Activated T-helper 1 cell treated with anti-CD3 and anti-CD28 coated beads, Interleukin-2, amount 50 U/mL, for 16 hours (primary cell): Measurements from ENCODE around the gene ZNF184.

ENCODE experiments used
- DNase-seq, 2 donors: peaks; one replicate each; pipeline ENCODE4 v3.0.0-alpha.2; 2020; ENCODE audit warnings: low read depth in 1 of 2, low spot score in 1 of 2

ZNF184 gene

DNA sequence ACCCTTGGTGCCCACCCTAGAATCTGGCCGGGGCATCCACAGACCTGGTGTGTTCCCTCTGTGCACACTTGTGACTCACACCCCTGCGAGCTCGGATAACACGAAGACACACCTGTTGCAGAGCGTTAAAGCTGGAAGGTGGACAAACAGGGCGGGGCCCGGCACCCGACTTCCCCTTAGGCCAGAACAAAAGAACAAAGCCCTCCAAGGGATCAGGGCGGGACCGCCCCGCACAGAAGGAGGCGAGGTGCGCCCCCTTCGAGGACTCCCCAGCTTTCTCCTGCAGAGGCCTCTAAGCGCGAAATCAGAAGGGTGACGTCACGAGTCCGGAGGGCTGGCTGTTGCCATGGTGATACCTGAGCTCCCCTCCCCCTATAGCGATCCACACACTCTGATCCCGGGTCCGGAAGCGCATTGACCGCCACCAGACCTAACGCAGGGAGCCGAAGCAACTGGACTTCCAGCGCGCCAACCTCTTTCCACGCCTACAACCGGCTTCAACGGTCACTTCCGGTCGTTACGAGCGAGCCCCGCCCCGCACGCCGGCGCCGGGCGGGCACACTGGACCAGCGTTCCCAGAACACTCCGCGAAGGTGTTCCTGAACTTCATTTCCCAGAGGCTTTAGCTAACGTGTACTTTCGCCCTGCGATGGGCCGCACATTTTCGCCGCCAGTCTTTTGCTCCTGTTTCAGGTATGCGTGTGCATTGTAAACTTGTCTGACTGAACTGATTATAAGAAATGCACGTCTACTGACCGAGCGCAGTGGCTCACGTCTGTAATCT, at the start of gene ZNF184:
ZNF184 (minus strand) TSS at position 489 of the 784 bp plus-strand sequence. CDS start 811 bp downstream, outside the sequence.
- peak; percentile 65 to 73 for DNase-seq

DNA sequence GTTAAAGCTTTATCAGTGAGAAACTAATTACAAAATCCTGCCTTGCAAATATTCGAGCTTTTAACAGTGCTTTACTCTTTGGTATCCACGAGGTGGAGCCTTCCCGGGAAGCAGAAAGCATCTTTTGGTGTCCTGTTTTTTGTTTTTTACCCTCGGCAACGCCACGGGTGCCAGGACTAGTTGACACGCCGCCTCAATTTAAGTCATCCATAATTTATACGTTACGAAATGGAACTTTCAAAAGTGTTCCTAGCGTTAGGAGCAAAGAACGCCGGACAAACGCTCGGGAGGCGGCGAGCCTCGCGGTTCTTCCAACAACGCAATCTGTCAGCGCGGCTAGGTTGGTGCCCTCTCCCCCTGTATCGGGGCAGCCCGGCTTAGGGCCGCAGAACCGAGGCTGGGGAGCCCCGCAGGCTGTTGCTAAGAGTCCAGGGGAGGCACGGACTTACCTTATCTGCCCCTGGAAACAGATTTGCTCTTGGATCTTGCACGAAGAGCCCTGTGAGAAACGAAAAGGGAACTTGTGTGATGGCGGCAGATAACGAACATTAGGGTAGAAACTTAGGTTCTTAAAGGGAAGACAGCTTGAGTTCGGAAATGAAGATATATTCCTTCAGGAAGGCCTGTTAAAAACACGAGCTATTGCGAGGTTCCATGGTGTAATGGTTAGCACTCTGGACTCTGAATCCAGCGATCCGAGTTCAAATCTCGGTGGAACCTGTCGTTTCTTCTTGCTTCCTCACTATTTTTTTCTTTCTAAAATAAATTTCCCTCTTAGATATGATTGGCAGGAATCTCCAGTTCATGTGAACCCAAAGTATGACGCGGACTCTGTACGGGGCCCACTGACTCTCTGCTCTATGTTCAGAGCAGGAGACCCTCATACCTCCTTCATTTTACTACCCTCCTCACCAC, 46.2 kb upstream of the ZNF184 start:
- peak in 1 of 2 donors; percentile 24 for DNase-seq

DNA sequence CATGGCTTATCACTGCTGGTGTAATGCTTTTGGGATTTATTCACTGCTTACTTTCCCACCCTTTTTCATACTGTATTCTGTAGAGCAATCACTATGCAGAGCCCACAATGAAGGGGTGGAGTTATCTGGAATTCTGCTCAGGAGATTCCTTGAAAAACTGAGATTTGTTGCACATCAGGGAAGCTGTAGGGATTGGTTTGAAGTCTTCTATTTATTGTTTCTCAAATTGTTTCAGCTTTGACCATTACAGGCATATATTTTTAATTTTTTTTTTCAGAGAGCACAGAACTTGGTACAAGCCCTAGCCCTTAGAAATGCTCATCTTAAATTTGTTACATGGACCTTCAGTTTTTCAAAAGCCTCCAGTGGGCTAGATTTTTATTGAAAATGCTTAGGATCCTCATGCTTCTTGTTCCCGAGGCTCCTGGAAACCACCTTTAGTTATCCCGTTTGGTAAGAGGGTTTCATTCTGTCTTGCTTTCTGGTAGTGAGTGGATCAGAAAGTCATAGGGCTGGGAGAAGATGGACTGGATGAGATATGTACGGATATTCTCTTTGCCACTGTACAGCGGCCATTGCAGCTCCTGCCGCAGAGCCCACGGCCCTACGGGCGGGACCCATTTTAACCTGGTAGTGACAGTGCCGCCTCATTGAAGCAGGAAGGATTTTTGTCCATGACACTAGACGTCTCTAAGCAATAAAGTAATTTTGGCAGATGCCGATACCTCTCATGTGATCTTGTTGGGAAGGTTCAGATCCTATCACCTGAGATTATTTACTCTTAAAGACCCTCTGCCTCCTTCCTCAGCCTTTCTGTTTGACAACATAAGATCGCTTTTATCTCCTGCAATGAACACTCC, 45.3 kb upstream of the ZNF184 start:
- no peak for DNase-seq

DNA sequence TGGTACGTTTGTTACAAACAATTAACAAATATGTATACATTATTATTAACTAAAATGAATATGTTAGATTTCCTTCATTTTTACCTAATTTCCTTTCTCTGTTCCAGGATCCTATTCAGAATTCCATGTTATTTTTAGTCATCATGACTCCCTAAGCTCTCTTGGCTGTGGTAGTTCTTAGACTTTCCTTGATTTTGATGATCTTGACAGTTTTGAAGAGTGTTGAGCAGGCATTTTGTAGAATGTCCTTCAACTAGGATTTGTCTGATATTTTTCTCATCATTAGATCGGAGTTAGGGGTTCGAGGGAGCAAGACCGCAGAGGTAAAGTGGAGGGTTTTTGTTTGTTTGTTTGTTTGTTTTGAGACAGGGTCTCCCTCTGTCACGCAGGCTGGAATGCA, 44.3 kb upstream of the ZNF184 start:
- no peak for DNase-seq

DNA sequence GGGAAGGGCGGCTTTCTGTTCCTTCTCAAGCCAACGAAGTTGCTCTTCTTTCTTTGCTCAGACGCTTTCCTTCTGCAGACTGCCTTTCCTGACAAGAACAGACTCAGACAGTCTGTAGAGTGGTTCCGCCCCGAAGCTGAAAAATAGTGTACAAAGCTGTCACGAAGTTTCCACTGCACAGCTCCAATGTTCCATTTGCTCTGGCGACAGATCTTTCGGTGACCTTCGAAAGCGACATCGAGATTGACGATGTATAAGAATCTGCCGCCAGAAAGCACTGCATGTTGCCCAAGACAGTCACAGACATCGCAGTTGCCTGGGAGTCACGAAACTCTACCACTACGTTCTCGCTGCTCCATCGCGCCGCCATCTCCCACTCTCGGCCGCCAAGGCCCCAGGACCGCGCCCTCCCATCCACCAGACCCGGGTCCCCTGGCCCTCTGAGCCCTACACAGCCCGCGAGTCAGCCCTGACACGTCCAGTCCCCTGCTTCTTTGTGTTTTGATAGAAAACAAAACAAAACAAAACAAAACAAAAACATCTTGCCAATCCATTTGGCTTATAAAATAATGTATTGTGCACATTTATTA, 42.1 kb upstream of the ZNF184 start:
- no peak for DNase-seq

DNA sequence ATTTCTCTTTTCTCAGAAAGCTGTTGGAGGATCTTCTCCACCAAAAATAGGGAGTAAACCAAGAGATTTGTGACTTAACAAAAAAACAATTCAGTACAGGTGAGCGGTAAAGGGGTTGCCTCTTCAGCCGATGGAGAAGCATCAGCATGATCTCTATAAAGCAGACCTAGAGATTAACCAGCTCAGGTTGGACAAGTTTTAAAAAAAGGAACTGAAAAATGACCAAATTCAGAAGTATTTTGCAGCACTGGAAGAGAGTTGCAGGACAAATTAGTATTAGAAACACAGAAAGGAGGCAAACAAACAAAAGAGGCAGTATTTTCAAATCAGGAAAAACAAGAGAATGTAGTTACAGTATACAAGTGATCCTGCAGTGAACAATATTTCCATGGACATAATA, 39.6 kb upstream of the ZNF184 start:
- DNase-seq, result no peak

DNA sequence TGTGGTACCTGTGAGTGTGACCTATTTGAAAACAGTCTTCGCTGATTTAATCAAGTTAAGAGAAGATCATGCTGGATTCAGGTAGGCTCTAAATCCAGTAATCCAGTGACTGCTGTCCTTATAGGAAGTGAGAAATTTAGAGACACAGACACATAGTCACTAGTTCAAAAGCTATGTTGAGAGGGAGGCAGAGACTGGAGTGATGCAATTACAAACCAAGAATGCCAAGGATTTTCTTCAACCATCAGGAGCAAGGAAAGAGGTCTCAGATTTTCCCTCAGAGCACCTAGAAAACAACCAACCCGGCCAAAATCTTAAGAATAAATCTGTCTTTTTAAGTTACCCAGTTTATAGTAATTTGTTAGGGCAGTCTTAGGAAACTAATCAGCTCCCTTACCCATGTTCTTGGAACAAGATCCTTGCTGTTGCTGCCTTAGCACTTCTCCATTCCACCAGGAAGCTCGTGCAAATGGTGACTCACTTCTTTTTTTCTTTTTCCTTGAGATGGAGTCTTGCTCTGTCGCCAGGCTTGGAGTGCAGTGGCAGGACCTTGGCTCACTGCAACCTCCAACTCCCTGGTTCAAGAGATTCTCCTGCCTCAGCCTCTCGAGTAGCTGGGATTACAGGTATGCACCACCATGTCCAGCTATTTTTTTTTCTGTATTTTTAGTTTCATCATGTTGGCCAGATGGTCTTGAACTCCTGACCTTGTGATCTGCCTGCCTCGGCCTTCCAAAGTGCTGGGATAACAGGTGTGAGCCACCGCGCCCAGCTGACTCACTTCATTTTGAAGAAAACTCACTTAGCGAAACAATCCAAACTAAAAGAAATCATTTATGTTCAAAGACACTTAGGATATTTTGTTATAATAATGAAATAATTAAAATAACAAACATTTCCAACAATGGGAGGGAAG, 34.4 kb upstream of the ZNF184 start:
- DNase-seq, result no peak

DNA sequence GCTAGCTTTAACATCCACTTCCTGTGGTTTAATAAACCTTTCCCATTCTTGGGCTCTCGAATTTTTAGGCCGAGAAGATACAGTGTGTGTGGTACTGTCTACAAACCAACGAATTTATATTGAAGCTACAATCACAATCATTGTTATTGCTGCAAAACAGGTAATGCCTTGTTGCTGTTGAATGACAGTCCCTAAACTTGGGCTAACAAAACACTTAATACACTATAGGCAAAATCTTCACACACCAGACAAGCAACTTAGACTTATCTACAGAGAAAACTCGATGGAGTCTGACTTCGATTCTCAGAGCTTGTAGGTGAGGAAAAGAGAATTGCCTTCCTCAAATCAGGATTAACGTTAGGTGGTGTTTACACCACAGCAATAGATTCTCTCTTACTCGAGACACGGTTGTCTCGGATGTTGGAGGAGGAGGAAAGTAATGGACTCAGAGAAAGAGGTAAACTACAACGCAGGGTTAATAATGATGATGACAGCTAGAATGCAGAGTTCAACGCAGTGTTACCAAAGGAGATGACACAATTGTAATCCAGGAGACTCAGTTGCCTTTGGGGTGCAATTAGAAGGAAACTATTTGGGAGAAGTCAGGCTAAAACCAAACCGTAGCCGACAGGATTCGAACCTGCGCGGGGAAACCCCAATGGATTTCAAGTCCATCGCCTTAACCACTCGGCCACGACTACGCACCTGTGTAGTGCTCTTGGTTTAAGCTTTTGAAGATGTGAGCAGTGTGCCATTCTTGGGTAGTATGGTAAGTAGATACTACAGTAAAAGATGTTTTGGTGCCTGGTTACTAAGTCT, 32.5 kb upstream of the ZNF184 start:
- peak in 1 of 2 donors; percentile 39 for DNase-seq

DNA sequence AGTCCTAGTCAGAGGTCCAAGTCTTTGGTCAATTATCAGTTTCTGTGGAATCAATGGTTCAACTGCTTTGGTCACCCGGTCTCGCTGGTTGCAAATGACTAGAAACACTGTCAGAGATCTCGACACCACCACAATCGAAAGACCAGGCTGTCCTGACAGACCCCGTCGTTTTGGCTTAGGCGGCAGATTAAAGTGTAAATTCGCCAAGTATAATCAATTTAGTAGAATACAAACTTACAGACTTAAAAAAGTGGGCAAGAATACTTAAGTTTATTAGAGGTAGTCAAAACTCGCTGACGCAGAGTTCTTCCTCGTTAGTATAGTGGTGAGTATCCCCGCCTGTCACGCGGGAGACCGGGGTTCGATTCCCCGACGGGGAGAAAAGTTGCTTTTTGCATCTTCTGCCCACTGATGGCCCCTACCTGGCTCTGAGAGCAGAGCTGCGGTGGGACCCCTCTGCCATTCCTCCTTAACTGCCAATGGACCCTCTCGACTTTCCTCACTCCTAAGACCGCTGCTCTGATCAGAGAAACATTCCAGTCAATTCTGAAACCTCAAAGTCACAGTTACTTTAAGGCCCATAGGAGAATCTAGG, 30.6 kb upstream of the ZNF184 start:
- DNase-seq, result peak; percentile 53 to 62

DNA sequence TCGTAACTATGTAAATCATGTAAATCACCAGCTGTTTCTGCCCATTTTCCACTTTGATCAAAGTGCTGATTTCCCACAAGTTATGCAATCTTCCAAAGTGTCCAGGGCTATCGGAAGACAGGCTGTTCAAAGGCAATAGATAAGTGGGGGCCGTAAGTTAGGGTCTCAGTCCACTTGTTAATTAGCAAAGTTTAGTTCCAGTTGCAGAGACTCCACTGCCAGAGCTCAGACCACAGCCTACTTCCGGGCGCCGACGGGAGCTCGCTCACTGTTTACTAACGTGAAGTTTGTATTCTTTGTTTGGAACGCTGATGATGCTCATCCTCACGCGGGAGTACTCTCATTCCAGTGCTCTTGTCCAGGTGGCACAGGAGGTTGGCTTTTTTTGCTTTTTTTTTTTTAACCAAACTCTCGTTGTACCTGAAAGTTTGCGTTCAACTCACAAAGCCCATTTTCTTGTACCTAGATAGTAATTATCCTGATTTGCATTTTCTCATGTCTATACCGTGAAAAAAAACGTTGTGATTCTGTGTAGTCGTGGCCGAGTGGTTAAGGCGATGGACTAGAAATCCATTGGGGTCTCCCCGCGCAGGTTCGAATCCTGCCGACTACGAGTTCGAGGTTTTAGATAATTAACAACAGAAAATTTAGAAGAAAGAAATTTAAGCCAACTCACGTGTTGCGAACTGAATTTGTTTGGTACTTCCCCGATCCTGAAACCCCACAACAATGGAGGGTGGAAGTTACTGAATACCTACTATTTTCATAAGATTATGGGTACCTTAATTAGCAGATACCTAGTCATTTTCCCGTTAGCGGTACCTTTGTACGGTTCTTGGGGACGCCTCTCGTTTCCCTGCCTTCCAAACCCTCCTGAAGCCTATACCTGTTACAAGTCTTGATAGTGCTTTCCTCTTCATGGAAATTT, 29.9 kb upstream of the ZNF184 start:
- peak; percentile 26 to 37 for DNase-seq

DNA sequence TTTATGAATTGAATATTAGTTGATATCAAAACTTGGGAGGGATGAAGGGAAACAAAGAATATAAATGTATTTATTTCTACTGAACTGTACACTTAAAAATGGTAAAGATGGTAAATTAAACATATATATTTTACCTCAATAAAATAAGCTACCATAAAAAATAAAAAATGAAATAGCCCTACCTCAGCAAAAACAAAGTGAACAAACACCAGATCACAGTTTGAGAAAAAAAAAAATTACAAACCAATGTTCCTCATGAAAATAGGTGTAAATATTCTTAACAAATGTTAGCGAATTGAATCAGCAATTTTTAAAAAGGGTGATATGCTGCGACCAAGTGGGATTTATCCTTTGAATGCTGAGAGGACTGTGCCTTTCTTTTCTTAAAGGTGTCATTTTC, 28.3 kb upstream of the ZNF184 start:
- no peak for DNase-seq

DNA sequence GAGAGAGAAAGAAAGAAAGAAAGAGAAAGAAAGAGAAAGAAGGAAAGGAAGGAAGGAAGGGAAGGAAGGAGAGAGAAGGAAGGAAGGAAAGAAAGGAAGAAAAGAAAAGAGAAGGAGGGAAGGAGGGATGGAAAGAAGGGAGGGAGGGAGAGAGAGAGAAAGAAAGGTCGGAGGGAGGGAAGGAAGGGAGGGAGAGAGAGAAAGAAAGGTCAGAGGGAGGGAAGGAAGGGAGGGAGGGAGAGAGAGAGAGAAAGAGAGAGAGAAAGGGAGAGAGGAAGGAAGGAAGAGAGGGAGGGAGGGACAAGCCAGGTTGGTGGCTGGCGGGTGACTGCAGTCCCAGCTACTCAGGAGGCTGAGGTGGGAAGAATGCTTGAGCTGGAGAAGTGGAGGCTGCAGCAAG, 27.3 kb upstream of the ZNF184 start:
- DNase-seq, result no peak

DNA sequence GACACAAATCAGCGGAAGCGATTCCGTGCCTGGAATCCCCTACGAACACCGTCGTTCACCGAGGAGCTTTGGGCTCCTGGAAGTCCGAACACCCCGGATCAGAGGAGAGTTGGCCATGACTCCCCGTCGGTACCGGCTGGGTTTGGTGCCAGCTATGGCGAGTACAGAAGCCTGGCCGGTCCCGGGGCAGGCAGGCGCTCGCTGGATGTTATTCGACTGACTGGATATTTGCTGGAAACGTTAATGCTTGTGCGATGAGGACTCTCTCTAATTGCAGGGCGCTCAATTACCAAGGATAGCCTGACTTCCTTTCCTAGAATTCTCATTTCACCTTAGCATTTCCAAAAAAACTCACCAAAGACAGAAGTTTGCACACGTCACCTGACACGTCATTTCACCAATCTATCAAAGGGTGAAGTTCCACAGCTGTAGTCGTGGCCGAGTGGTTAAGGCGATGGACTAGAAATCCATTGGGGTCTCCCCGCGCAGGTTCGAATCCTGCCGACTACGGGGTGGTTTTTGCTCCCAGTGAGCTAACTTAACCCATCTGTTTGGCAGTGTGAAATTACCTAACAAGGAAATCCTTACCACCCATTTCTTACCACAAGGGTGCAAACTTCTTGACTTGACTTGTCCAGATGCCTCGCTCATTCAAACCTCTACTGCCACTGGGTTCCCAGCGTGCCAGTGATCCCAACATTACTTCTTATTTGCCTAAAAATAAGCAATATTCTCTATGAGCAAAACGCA, 22.7 kb upstream of the ZNF184 start:
- no peak for DNase-seq

DNA sequence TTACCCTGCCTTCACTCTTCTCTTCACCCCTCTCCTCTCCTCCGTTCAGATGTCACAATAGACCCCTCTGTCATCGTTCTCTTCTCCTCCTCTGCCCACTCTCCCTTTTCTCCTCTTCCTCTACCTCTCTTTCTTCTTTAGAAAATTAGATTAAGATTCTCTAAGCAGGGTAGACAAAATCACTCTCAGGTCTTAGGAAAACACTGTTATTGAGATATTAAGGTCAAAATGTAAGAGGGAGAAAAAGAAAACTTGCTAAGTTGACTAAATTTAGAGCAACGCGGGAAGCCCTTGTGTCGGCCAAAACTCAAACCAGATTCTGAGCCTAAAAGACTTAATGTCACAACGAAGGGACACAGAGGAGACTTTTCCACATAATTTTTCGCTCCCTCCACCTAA, 22.1 kb upstream of the ZNF184 start:
- DNase-seq, result no peak

DNA sequence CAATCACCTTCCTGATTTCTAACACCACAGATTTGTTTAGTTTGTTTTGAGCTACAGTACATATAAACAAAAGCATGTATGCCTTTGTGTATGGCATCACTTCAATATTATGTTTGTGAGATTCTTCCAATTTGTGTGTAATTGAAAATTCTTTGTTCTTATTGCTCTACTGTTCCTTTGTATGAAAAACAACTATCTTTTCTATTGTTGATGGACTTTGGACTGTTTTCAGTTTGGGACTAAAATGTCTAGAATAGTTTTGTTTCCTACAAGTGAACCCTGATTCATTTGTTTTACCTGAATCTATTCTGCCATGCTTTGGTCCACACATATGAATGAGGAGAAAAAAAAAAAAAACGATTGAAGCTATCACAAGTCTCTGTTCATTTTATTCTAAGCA, 21.2 kb upstream of the ZNF184 start:
- no peak for DNase-seq

DNA sequence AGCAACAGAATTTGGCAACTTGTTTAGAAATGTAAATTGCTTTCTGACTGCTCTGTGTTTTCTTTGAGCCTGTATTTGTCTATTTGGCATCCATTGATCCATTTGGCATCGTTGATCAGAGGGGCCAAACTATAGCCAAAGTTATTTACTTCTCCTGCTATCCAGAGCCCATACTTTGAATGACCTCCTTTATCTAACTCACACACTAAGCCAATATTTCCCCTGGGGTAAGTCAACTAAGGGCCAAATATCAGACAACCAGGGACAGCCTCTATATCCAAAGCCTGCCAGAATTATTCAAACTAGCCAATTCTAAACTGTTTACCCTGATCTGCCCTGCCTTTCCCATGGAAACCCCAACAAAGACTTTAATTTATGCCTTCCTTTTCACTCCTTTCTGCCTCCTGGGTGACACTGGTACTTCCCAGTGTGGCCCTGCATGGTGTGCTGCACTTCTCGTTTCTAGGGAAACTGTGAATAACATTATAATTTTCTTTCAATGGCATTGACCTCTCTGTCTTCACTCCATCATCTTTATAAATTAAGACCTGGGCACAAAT, 19.8 kb upstream of the ZNF184 start:
- DNase-seq, result no peak
